Stimulated activated CD4-positive, alpha-beta T cell treated with anti-CD3 and anti-CD28 coated beads, Interleukin-4, amount 100 ng/mL, for 24 hours (primary cell): ENCODE data around the gene RDH13.
A peak's percentile ranks its signal among the peaks of the same experiment; 100 is the strongest.
"Not testable (repeated sequence)": the region's sequence is repeated elsewhere in the genome, so short reads cannot be mapped to it uniquely, and the experiment has no call there.

Experiments used
- DNase-seq: peaks from one replicate; pipeline ENCODE4 v3.0.0-alpha.2; 2020

RDH13 gene

DNA sequence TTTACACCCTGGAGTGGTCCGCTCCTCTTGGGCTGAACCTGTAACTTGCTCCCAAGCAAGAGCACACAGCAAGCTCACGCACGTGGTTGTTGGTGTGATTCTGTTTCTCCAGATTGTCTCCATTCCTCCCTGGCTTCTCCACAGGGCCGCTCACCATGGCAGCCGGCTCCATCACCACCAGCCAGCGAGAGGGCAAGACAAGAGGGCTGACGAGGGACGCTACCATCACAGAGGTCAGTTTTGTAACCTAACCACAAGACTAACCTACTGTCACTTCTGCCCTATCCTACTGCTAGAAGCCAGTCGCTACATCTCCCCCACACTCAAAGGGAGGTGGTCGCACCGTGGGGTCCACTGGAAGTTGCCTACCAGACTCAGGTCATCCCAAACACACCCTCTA is 20.3 kb downstream of the RDH13 start:
- DNase-seq, result no peak

GRCh38 chr19:55042344-55042678 is 20.6 kb downstream of the RDH13 start:
- DNase-seq, result no peak

GRCh38 chr19:55041627-55042343 is 21.2 kb downstream of the RDH13 start:
- peak; percentile 26 for DNase-seq

DNA sequence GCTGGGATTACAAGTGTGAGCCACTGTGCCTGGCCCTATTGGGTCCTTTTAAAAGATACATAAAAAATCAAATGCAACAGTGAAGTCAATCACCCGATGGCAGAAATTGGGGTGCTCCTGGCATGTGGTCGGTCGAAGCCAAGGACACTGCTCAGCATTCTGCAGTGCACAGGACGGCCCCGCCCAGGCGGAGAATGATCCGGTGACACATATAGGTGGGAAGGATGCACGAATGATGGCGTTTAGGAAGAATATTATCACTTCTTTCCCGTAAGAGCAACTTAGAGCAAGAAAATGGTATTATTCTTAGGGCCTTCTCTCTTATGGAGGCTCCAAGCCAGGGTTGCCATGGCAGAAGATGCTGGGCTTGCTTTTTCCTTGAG is 21.7 kb downstream of the RDH13 start:
- DNase-seq, result no peak

DNA sequence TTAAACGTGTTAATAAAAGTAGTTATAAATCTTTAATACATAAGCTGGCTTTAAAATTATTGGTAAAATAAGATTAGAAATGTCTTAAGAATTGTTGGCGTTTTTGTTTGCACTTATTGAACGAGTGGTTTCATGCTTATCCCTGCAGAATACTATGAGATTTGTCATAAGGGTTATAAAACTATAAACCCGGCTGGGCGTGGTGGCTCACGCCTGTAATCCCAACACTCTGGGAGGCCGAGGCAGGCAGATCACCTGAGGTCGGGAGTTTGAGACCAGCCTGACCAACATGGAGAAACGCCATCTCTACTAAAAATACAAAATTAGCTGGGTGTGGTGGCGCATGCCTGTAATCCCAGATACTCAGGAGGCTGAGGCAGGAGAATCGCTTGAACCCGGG is 22.3 kb downstream of the RDH13 start:
- not testable (repeated sequence) for DNase-seq

DNA sequence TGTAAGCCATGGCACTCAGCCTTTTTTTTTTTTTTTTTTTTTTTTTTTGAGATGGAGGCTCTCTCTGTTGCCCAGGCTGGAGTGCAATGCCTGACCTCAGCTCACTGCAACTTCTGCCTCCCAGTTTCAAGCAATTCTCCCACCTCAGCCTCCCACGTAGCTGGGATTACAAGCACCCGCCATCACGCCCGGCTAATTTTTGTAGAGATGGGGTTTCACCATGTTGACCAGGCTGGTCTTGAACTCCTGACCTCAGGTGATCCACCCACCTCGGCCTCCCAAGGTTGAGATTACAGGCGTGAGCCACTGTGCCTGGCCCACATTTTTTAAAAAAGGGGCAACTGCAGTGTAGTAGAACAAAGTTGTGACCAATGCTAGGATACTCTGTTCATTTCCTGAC is 25.3 kb downstream of the RDH13 start:
- DNase-seq, result not testable (repeated sequence)

DNA sequence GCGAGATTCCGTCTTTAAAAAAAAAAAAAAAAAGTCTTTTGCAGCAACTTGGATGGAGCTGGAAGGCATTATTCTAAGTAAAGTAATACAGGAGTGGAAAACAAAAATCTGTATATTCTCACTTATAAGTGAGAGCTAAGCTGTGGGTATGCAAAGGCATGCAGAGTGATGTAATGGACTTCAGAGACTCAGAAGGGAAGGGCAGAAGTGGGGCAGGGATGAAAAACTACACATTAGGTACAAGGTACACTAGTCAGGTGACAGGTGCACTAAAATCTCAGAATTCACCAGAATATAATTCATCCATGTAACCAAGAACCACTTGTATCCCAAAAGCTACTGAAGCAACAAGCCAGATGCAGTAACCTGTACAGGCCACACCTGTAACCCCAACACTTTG is 26.9 kb downstream of the RDH13 start:
- no peak for DNase-seq

DNA sequence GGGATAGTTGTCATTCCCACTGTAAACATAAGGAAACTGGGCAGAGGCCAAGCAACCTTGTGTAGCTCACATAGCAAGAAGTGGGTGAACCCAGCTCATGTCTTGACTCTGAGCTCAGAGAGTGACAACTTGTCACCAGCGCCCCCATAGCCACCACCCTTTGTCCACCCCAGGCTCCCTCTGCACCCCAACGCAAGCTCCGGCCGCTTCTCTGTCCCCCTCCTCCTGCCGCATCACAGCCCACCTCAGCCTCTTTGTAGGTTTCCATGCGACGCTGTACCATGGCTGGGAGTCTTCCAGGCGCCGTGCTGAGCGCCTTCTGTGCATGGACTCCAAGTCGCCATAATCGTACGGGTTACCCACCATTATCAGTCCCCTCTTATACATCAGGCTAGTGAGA is 28.2 kb downstream of the RDH13 start:
- DNase-seq, result no peak

- not testable (repeated sequence) for DNase-seq
Measured at GRCh38 chr19:55032976-55033643, 29.8 kb downstream of the RDH13 start.

GRCh38 chr19:55032170-55032800 is 30.7 kb downstream of the RDH13 start:
- DNase-seq, result no peak

- no peak for DNase-seq
Measured at GRCh38 chr19:55031178-55031577, 31.8 kb downstream of the RDH13 start.

DNA sequence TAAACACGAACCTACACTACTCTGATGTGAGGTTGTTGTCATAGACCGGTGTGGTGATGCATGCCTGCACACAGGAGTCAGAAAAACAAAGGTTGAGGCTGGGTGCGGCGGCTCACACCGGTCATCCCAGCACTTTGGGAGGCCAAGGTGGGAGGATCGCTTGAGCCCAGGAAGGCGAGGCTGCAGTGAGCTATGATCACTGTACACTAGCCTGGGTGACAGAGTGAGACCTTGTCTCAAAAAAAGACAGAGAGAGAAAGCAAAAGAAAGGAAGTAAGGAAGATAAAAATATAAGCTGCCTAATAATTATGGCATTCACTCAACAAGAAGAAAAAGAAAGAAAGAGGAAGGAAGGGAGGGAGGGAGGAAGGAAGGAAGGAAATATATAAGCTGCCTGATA is 34.2 kb downstream of the RDH13 start:
- DNase-seq, result no peak

DNA sequence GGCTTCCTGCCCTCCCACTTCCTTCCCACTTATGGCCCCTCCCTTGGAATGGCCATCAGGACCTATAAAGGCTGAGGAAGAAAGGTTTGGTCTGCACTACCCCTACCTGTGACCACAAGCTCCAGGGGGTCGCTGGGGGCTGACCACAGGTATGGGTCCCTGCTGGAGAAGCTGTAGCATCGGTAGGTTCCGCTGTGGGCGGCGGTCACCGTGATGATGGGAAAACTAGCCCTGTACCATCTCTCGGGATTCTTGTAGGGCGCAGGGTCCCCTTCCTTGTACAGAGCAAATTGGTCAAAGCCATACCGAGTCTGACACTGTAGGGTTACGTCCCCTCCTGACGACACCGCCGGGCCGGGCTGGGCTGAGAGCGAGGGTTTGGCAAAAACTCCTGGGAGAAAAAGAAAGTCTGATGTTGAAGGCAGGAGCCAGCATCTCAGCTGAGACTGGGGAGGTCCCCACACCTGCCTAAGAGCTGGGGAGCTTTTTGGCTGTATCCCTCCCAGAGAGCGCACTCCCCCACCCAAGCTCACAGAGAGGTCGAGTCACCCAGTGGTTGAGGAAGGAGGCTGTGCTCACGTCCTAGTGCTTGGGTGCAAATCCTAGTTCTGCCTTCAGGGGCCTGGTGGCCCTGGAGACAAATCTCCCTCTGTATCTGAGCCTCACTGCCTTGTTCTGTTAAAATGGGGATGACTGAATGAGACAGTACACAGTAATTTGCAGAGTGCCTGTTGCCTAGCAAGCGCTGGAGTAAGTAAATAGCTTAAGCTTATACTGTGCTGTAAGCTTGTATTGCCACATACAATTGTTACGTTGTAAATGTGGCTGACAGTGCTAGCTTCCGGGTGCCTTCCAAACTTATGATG is 35.2 kb downstream of the RDH13 start:
- DNase-seq, result no peak

DNA sequence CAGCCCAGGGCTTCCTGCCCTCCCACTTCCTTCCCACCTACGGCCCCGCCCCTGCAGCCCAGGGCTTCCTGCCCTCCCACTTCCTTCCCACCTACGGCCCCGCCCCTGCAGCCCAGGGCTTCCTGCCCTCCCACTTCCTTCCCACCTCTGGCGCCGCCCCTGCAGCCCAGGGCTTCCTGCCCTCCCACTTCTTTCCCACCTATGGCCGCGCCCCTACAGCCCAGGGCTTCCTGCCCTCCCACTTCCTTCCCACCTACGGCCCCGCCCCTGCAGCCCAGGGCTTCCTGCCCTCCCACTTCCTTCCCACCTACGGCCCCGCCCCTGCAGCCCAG is 35.8 kb downstream of the RDH13 start:
- DNase-seq, result not testable (repeated sequence)

DNA sequence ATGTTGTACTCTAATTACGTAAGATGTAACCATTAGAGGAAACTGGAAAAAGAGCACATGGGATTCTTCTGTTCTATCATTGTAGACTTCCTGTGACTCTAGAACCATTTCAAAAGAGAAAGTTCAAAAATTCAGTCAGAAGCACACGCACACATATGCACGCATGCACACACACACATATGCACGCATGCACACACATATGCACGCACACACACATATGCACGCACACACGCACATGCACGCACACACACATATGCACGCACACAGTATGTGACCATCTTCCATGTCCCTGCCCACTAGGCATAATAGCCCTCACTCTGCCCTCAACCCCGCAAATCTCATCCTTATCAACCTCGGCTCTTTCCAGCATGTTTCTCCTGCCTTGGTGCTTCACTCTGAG is 38.8 kb downstream of the RDH13 start:
- no peak for DNase-seq

- not testable (repeated sequence) for DNase-seq
Measured at GRCh38 chr19:55020351-55020750, 42.6 kb downstream of the RDH13 start.

DNA sequence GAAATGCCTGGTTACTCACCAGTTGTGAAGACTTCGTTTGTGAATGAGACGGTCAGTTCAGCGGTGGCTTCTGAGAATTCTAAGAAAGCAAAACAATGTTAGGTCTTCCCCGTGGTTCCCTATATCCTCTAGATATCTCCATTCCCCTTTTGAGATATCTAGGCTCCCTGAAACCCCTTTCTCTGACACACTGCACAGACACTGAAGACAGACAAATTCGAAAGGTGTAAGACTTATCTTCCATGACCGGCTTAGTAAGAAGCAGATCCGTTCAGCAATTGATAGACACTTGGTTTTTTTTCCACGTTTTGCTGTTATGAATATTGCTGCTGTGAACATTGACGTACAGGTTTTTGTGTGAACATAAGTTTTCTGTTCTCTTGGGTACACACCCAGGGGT is 44.3 kb downstream of the RDH13 start:
- DNase-seq, result no peak

- no peak for DNase-seq
Measured at GRCh38 chr19:55018216-55018615, 44.7 kb downstream of the RDH13 start.

DNA sequence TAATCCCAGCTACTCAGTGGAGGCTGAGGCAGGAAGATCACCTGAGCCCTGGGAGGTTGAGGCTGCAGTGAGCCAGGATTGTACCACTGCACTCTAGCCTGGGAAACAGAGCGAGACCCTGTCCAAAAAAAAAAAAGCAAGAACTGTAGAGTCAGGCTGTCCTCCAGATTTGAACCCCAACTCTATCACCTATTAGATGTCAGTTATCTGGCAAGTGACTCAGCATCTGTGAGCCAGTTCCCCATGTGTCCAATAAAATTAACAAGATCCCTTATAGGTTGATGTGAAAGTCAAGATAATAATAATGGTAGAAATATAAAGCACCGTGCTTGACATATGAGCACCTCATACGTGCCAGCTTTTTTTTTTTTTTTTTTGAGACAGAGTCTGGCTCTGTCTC is 46.9 kb downstream of the RDH13 start:
- DNase-seq, result no peak

DNA sequence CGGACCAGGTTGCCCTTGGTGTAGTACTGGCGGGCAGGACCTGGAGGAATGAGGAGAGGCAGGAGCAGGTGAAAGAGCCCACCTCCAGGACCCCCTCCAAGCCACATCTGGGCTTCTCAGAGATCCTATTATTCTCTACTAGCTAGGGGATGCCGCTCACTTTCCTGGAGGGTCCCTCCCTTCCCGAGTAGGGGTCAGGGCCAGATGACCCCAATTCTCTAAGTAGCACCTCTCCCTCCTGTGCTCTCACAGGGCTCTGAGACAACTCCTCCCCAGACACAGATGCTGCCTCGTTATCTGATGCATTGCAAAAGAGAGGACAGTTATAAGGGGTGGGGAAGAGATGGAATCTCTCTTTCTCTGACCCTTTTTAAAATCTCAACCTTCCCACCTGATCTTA is 47.8 kb downstream of the RDH13 start:
- no peak for DNase-seq

GRCh38 chr19:55014714-55015113 is 48.2 kb downstream of the RDH13 start:
- DNase-seq, result no peak

GRCh38 chr19:55013596-55013995 is 49.4 kb downstream of the RDH13 start:
- DNase-seq, result no peak

DNA sequence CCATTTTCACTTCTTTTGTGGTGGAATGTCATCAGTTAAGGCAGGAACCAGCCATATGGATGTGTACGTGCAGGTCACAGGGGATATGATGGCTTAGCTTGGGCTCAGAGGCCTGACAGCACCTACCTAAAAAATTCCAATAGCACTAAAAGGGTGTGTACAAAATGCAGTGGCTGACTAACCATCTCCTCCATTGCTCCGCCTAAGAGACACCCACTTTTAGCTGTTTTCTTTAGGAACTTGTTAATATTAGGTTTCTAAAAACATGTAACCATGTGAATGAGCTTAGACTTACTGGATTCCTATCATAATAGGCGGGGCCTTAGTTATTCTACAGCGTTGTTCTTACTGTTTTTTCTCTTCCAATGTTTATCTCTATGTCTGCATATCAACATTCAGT is 50.6 kb downstream of the RDH13 start:
- no peak for DNase-seq

- not testable (repeated sequence) for DNase-seq
Measured at GRCh38 chr19:55010561-55010960, 52.4 kb downstream of the RDH13 start.
